Measurements from ENCODE around the gene GDF10. TPM values are rescaled to one million over a fixed set of nuclear protein-coding genes. Genes with fewer than 3 reads are reported as not detected.

The GDF10 gene
- total RNA-seq, 1 experiment from 2014 or later: not detected

DNA sequence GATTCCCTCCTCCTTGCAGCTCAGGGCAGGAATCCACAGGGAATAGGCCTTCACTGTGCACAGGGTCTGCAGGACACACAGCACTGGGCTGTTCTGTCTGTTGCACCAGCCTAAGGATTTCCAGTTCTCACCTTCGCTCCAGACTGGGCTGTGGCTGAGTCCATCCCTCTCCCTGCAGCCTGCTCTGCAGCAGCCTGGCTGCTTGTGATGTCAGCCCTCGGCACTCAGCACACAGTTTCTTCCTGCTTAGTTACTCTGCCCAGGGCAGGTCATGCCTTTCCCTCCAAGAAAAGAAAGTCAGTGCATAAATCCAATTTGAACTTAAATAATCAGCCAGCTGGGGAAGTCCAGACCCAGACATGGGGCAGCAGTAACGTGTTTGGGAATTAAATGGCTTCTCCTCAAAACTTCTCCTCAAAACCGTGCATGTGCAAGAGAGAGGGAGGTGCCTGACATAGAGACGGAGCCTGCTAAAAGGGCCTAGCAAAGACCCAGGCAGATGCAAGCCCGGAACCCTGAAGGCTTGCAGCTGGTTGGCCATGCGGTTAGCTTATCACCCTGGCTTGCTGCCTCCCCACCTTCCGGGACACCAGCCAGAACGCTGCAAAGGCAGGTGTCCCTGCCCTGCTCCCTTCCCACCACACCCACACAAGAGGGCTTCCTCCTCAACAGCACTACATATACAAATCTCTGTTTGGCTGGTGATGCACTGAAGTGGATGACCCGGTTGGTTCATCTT, 11.4 kb downstream of the GDF10 start:
- H3K4me2 ChIP-seq (ENCODE audit: low read length): no peak overlapping the region
- TF ChIP-seq, protein P1, sequence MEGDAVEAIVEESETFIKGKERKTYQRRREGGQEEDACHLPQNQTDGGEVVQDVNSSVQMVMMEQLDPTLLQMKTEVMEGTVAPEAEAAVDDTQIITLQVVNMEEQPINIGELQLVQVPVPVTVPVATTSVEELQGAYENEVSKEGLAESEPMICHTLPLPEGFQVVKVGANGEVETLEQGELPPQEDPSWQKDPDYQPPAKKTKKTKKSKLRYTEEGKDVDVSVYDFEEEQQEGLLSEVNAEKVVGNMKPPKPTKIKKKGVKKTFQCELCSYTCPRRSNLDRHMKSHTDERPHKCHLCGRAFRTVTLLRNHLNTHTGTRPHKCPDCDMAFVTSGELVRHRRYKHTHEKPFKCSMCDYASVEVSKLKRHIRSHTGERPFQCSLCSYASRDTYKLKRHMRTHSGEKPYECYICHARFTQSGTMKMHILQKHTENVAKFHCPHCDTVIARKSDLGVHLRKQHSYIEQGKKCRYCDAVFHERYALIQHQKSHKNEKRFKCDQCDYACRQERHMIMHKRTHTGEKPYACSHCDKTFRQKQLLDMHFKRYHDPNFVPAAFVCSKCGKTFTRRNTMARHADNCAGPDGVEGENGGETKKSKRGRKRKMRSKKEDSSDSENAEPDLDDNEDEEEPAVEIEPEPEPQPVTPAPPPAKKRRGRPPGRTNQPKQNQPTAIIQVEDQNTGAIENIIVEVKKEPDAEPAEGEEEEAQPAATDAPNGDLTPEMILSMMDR (conservative IDR thresholded peaks at IDR 0.05; ENCODE audit: low read depth, low read length): no peak
- no peak for TF ChIP-seq EZH2 (IDR thresholded peaks at IDR 0.05; ENCODE audit: low read length, unreplicated experiment)
- no peak for TF ChIP-seq EZH2phosphoT487 (IDR thresholded peaks at IDR 0.05; ENCODE audit: borderline replicate concordance, low read length)
- ChIA-PET POLR2A (ENCODE audit: unreplicated experiment) (no interaction called here), CTCF (interaction anchor here (0.6 to 1.5 kb wide), 3 partner anchors 184 to 287 kb away, joined by 5 to 11 read pairs (median 5); no protein-coding TSS in a partner anchor)
- no TSS peak for BruUV-seq (replicated peaks)
- H3K79me2 ChIP-seq (ENCODE audit: low read length): no peaks in the 10 kb centered on the region
- H3K9me2 ChIP-seq (replicated peaks; ENCODE audit: low read length): no peaks in the 10 kb centered on the region
- no peak overlapping the region for H3K27ac ChIP-seq (ENCODE audit: low read length)
- peak; percentile 41 for DNase-seq
- H4K20me1 ChIP-seq (ENCODE audit: low read length): no peaks in the 10 kb centered on the region
- no peaks in the 10 kb centered on the region for H3K27me3 ChIP-seq (ENCODE audit: low read length)
- H3K9ac ChIP-seq (ENCODE audit: low read length): no peak overlapping the region
- peaks cover 10% of the 10 kb centered on the region for H3K4me1 ChIP-seq (ENCODE audit: insufficient read depth, low read length)
- H3F3A ChIP-seq (ENCODE audit: low read length, unreplicated experiment): no peaks in the 10 kb centered on the region
- H3K9me3 ChIP-seq (ENCODE audit: low read length): no peaks in the 10 kb centered on the region
- ATAC-seq: no peak; the same call in none of the 2 replicates
- intact Hi-C loops (cut with micrococcal nuclease): no loop called here
- H3K36me3 ChIP-seq (ENCODE audit: low read depth, low read length): no peaks in the 10 kb centered on the region
- no peak overlapping the region for H3K4me3 ChIP-seq (ENCODE audit: low read length)
- no peak overlapping the region for H2AFZ ChIP-seq (ENCODE audit: low read length)

DNA sequence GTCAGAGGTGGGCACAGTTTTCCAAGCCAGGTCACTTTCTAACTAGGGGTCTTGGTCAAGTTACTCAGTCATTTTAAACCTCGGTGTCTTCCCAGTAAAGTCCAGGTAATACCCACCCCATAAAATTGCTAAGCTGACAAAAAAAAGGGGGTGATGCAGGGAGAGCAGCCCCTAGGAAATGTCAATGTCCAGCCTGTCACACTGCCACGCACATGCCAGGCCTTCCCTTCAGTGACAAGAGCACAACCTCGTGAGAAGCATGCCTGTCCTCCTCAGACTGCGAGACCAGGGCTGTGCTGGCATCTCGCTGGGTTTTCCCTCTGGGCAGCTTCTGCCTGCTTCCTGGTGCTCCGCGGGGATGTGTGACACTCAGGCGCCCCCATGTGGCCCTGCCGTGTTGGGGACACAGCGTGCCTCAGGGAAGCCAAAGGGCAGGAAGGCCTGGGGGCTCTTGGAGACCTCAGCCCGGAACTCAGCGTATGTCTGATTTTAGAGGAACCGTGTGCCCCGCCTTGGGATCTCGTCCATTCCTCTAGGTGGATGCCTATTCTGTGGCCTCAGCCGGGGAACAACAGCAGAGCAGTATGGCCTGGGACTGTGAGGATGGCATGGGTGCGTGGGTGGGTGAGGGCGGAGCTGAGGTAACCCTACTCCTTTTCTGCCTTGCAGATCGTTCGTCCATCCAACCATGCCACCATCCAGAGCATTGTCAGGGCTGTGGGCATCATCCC, 12.1 kb downstream of the GDF10 start:
- Histone ChIP-seq H4K20me1 (ENCODE audit: low read length) (no peaks in the 10 kb centered on the region), H3K27ac (ENCODE audit: low read length) (no peak overlapping the region), H3K4me2 (ENCODE audit: low read length) (no peak overlapping the region), H3F3A (ENCODE audit: low read length, unreplicated experiment) (no peaks in the 10 kb centered on the region), H3K79me2 (ENCODE audit: low read length) (no peaks in the 10 kb centered on the region), H2AFZ (ENCODE audit: low read length) (no peak overlapping the region), H3K4me1 (ENCODE audit: insufficient read depth, low read length) (peaks cover 10% of the 10 kb centered on the region), H3K4me3 (ENCODE audit: low read length) (no peak overlapping the region), H3K9me2 (replicated peaks; ENCODE audit: low read length) (no peaks in the 10 kb centered on the region), H3K9me3 (ENCODE audit: low read length) (no peaks in the 10 kb centered on the region), H3K36me3 (ENCODE audit: low read depth, low read length) (no peaks in the 10 kb centered on the region), H3K9ac (ENCODE audit: low read length) (no peak overlapping the region), H3K27me3 (ENCODE audit: low read length) (no peaks in the 10 kb centered on the region)
- peak; percentile 97 for ATAC-seq
- no peak for TF ChIP-seq EZH2 (IDR thresholded peaks at IDR 0.05; ENCODE audit: low read length, unreplicated experiment)
- TF ChIP-seq, protein P1 (conservative IDR thresholded peaks at IDR 0.05; ENCODE audit: low read depth, low read length): peak; percentile 82
- no TSS peak for BruUV-seq (replicated peaks)
- DNase-seq: peak; percentile 74
- ChIA-PET POLR2A (ENCODE audit: unreplicated experiment) (no interaction called here), CTCF (interaction anchor here (0.6 to 1.5 kb wide), 3 partner anchors 184 to 288 kb away, joined by 5 to 11 read pairs (median 5); no protein-coding TSS in a partner anchor)
- intact Hi-C loops (cut with micrococcal nuclease): loop anchor here (1.0 kb wide), 2 partner anchors 265 to 288 kb away; no protein-coding TSS in a partner anchor
